A549 (cell line): ENCODE results near the gene PPP1CC.

Source experiments
- EP300 ChIP-seq, 2 experiments: fragments of >200 bp; sonication (Bioruptor Twin); formaldehyde crosslinking; IDR thresholded peaks; 2 replicates in 1 of 2; 3 replicates in 1 of 2; pipeline ENCODE4 v1.6.1; 2016 to 2017
- GATA3 ChIP-seq: IDR thresholded peaks from 2 replicates; pipeline ENCODE4 v1.6.1; 2012; ENCODE audit warnings: borderline replicate concordance
- HDAC2 ChIP-seq: fragments of 200-600 bp; sonication (generic); IDR thresholded peaks from 2 replicates; pipeline ENCODE4 v1.6.1; 2016
- HOXA7 ChIP-seq: fragments of 250-450 bp; sonication (Bioruptor Pico); IDR thresholded peaks from 2 replicates; pipeline ENCODE4 v1.5.0; 2020; ENCODE audit warnings: mild to moderate bottlenecking, moderate library complexity
- JUN ChIP-seq, 2 experiments: fragments of >200 bp; sonication (Bioruptor Twin); formaldehyde crosslinking; IDR thresholded peaks; 2 replicates in 1 of 2; 3 replicates in 1 of 2; pipeline ENCODE4 v1.6.1; 2016 to 2017
- KDM1A ChIP-seq: fragments of 200-600 bp; sonication (generic); IDR thresholded peaks from 2 replicates; pipeline ENCODE4 v1.6.1; 2016; ENCODE audit warnings: low read depth, mild to moderate bottlenecking
- KDM5A ChIP-seq: fragments of 200-600 bp; sonication (generic); IDR thresholded peaks from 2 replicates; pipeline ENCODE4 v1.6.1; 2016; ENCODE audit warnings: antibody characterized with exemption, mild to moderate bottlenecking
- MAZ ChIP-seq: fragments of 150-350 bp; IDR thresholded peaks from 2 replicates; pipeline ENCODE4 v1.6.1; 2014; ENCODE audit warnings: antibody characterized with exemption, low read depth, low read length, borderline replicate concordance
- RCOR1 ChIP-seq: fragments of 150-350 bp; IDR thresholded peaks from 2 replicates; pipeline ENCODE4 v1.6.1; 2014; ENCODE audit warnings: antibody characterized with exemption, low read length, low read depth
- RNF2 ChIP-seq: fragments of 200-600 bp; sonication (generic); IDR thresholded peaks from 2 replicates; pipeline ENCODE4 v1.6.1; 2016; ENCODE audit warnings: low read depth, mild to moderate bottlenecking, antibody characterized with exemption, moderate library complexity, borderline replicate concordance
- USF2 ChIP-seq: fragments of 450-650 bp; IDR thresholded peaks from 2 replicates; pipeline ENCODE4 v1.6.1; 2014; ENCODE audit warnings: antibody characterized with exemption
- TF ChIP-seq, protein P1 (sequence below): fragments of >200 bp; sonication (Bioruptor Twin); formaldehyde crosslinking; IDR thresholded peaks from 3 replicates; pipeline ENCODE4 v1.5.1; 2016

DNA sequence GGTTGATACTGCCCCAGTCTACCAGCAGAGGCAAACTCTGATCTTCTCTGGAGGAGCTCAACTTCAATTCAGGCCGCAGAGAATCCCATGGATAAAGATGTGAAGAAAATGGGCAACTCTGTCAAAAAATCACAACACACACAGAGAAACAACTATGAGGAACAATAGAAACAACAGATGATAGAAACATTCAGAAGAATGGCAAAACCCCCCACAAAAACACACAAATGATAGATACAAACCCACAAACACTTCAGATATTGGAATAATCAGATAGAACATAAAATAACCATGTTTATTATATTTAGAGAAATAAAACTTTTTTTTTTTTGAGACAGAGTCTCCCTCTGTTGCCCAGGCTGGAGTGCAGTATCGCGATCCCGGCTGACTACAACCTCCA lies 33.8 kb downstream of the PPP1CC start:
- TF ChIP-seq RNF2 (no peak), USF2 (no peak), EP300 (IDR thresholded peaks at IDR 0.05) (no peak), JUN (IDR thresholded peaks at IDR 0.05) (no peak), HDAC2 (no peak), RCOR1 (no peak), KDM1A (no peak), KDM5A (no peak), GATA3 (no peak), MAZ (no peak), HOXA7 (no peak)
- TF ChIP-seq, protein P1, sequence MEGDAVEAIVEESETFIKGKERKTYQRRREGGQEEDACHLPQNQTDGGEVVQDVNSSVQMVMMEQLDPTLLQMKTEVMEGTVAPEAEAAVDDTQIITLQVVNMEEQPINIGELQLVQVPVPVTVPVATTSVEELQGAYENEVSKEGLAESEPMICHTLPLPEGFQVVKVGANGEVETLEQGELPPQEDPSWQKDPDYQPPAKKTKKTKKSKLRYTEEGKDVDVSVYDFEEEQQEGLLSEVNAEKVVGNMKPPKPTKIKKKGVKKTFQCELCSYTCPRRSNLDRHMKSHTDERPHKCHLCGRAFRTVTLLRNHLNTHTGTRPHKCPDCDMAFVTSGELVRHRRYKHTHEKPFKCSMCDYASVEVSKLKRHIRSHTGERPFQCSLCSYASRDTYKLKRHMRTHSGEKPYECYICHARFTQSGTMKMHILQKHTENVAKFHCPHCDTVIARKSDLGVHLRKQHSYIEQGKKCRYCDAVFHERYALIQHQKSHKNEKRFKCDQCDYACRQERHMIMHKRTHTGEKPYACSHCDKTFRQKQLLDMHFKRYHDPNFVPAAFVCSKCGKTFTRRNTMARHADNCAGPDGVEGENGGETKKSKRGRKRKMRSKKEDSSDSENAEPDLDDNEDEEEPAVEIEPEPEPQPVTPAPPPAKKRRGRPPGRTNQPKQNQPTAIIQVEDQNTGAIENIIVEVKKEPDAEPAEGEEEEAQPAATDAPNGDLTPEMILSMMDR: no peak
